Fibroblast of lung (primary cell): ENCODE data around the gene MRPS26. TPM values are rescaled to one million over a fixed set of nuclear protein-coding genes. Genes with fewer than 3 reads are reported as not detected.

Experiments used
- DNase-seq, 2 donors: peaks; one replicate each; pipeline versions ENCODE4 v3.0.0 to v3.0.0-alpha.2; 2010; ENCODE audit warnings: low read depth in 2 of 2
- H2AFZ ChIP-seq: 2 replicates; pipeline ENCODE4 v1.5.1; 2012; ENCODE audit warnings: low read length, control low read depth, inconsistent platforms
- H3K27ac ChIP-seq: 2 replicates; pipeline ENCODE4 v1.5.1; 2011; ENCODE audit warnings: low read length, control low read depth; ENCODE audit not compliant: insufficient read depth
- H3K27me3 ChIP-seq: 2 replicates; pipeline ENCODE4 v1.5.1; 2011; ENCODE audit warnings: mild to moderate bottlenecking, low read length; ENCODE audit not compliant: control insufficient read depth, insufficient read depth
- H3K36me3 ChIP-seq: 2 replicates; pipeline ENCODE4 v1.5.1; 2011; ENCODE audit warnings: low read length; ENCODE audit not compliant: control insufficient read depth, insufficient read depth
- H3K4me1 ChIP-seq: 2 replicates; pipeline ENCODE4 v1.5.1; 2011; ENCODE audit warnings: low read length; ENCODE audit not compliant: control insufficient read depth, insufficient read depth; ENCODE audit errors: extremely low read depth
- H3K4me2 ChIP-seq: 2 replicates; pipeline ENCODE4 v1.5.1; 2011; ENCODE audit warnings: low read length, control low read depth; ENCODE audit not compliant: insufficient read depth; ENCODE audit errors: extremely low read depth
- H3K4me3 ChIP-seq, 4 experiments: fragments of 200-600 bp in 1 of 4; sonication (generic) in 1 of 4; replicated peaks in 1 of 4; 2 replicates each; pipeline ENCODE4 v1.5.1; 2011 to 2016; ENCODE audit warnings: low read length in 4 of 4, low read depth in 3 of 4, mild to moderate bottlenecking in 3 of 4, control low read depth in 2 of 4, inconsistent platforms in 1 of 4, mixed read lengths in 1 of 4; ENCODE audit not compliant: insufficient read depth in 1 of 4; ENCODE audit errors: control extremely low read depth in 1 of 4
- H3K79me2 ChIP-seq: 2 replicates; pipeline ENCODE4 v1.5.1; 2012; ENCODE audit warnings: mild to moderate bottlenecking, low read length, inconsistent platforms; ENCODE audit not compliant: control insufficient read depth, insufficient read depth
- H3K9ac ChIP-seq: 2 replicates; pipeline ENCODE4 v1.5.1; 2011; ENCODE audit warnings: mild to moderate bottlenecking, low read length, control low read depth; ENCODE audit not compliant: insufficient read depth
- H3K9me3 ChIP-seq: 2 replicates; pipeline ENCODE4 v1.5.1; 2012; ENCODE audit warnings: low read depth, low read length; ENCODE audit not compliant: control insufficient read depth, insufficient read depth
- H4K20me1 ChIP-seq: 2 replicates; pipeline ENCODE4 v1.5.1; 2011; ENCODE audit warnings: low read length; ENCODE audit not compliant: control insufficient read depth, insufficient read depth; ENCODE audit errors: extremely low read depth
- CTCF ChIP-seq, 2 donors: IDR thresholded peaks in 1 of 2; conservative IDR thresholded peaks in 1 of 2; 1 replicate in 1 of 2; 2 replicates in 1 of 2; pipeline ENCODE4 v1.5.1; 2011 to 2012; ENCODE audit warnings: low read length in 2 of 2, control low read depth in 1 of 2, inconsistent platforms in 1 of 2, low read depth in 1 of 2, mild to moderate bottlenecking in 1 of 2
- EZH2 ChIP-seq: IDR thresholded peaks from 2 replicates; pipeline ENCODE4 v1.5.1; 2012; ENCODE audit warnings: low read length, control low read depth, mild to moderate bottlenecking; ENCODE audit errors: missing control alignments
- polyA plus RNA-seq, 2 donors: library from polyadenylated mRNA; depleted of rRNA in 1 of 2; stranded (reverse) in 1 of 2; unstranded in 1 of 2; fragments of >200 nt; gene quantifications; 2 replicates each; pipeline ENCODE4 v1.2.1, GENCODE V29; 2011 to 2012; ENCODE audit warnings: missing spikeins in 1 of 2
- total RNA-seq: library from RNA; depleted of rRNA; stranded (reverse); fragments of >200 nt; gene quantifications from 2 replicates; pipeline ENCODE4 v1.2.1, GENCODE V29; 2014

MRPS26 gene
- total and polyA plus RNA-seq, 2 donors (not counting 1 experiment from before 2014, with no cell fraction given), result 16.1 to 37.0 TPM

- Histone ChIP-seq H3K9ac (no peak overlapping the region), H2AFZ (peak overlapping the region; percentile 30), H3K4me1 (no peaks in the 10 kb centered on the region), H4K20me1 (no peaks in the 10 kb centered on the region), H3K4me3 (peak overlapping the region in 1 of 4 experiments; percentile 33), H3K27me3 (peaks cover 7% of the 10 kb centered on the region), H3K36me3 (no peaks in the 10 kb centered on the region), H3K9me3 (no peaks in the 10 kb centered on the region), H3K27ac (no peak overlapping the region), H3K79me2 (no peaks in the 10 kb centered on the region), H3K4me2 (peak overlapping the region; percentile 44)
- TF ChIP-seq CTCF (conservative IDR thresholded peaks at IDR 0.05 in 1 of 2, IDR thresholded peaks at IDR 0.05 in 1 of 2; ENCODE audit: low read depth in 1 of 2, low read length in 2 of 2), result no peak
- TF ChIP-seq EZH2, result peak; percentile 50
- DNase-seq, result peak in 1 of 2 donors; percentile 28
Observed at GRCh38 chr20:3092611-3093379, 46.9 kb downstream of the MRPS26 start.

GRCh38 chr20:3093861-3094361, 48.1 kb downstream of the MRPS26 start:
- Histone ChIP-seq H3K4me2 (no peak overlapping the region), H3K27ac (no peak overlapping the region), H3K36me3 (no peaks in the 10 kb centered on the region), H3K27me3 (peaks cover 3% of the 10 kb centered on the region), H2AFZ (no peak overlapping the region), H4K20me1 (no peaks in the 10 kb centered on the region), H3K9ac (no peak overlapping the region), H3K4me1 (no peaks in the 10 kb centered on the region), H3K79me2 (no peaks in the 10 kb centered on the region), H3K9me3 (no peaks in the 10 kb centered on the region), H3K4me3 (no peak overlapping the region)
- TF ChIP-seq CTCF (conservative IDR thresholded peaks at IDR 0.05 in 1 of 2, IDR thresholded peaks at IDR 0.05 in 1 of 2; ENCODE audit: low read depth in 1 of 2, low read length in 2 of 2) (no peak), EZH2 (no peak)
- DNase-seq, result no peak

- no peak overlapping the region for H3K9ac ChIP-seq
- no peak for DNase-seq
- H3K27ac ChIP-seq, result no peak overlapping the region
- no peak overlapping the region for H2AFZ ChIP-seq
- no peaks in the 10 kb centered on the region for H3K9me3 ChIP-seq
- peaks cover under 1% of the 10 kb centered on the region for H3K27me3 ChIP-seq
- H3K4me2 ChIP-seq, result no peak overlapping the region
- no peaks in the 10 kb centered on the region for H4K20me1 ChIP-seq
- TF ChIP-seq EZH2, result no peak
- TF ChIP-seq CTCF (conservative IDR thresholded peaks at IDR 0.05 in 1 of 2, IDR thresholded peaks at IDR 0.05 in 1 of 2; ENCODE audit: low read depth in 1 of 2, low read length in 2 of 2), result no peak
- no peaks in the 10 kb centered on the region for H3K36me3 ChIP-seq
- H3K4me1 ChIP-seq, result no peaks in the 10 kb centered on the region
- no peak overlapping the region for H3K4me3 ChIP-seq
- H3K79me2 ChIP-seq, result no peaks in the 10 kb centered on the region
Observed at GRCh38 chr20:3094848-3095629, 49.2 kb downstream of the MRPS26 start.
